OCI-LY7 (cell line): ENCODE measurements around the gene ST6GALNAC1. TPM values are rescaled to one million over a fixed set of nuclear protein-coding genes. Genes with fewer than 3 reads are reported as not detected.
"Not testable (repeated sequence)": the region's sequence is repeated elsewhere in the genome, so short reads cannot be mapped to it uniquely, and the experiment has no call there.

Experiments
- BruUV-seq: library from RNA; stranded (reverse); fragments of 400-500 nt; replicated peaks from 2 replicates; lab custom pipeline; 2021; lab: Mats Ljungman, UMichigan
- CTCF ChIA-PET: fragments of 300-600 bp; sonication (Branson Sonifier 250); formaldehyde crosslinking; loops from one replicate; lab custom pipeline; 2022; ENCODE audit warnings: antibody characterized with exemption; ENCODE audit not compliant: unreplicated experiment; lab: Charles Lee
- POLR2A ChIA-PET: fragments of 300-600 bp; sonication (Branson Sonifier 250); formaldehyde crosslinking; loops from one replicate; lab custom pipeline; 2022; ENCODE audit warnings: antibody characterized with exemption; lab: Charles Lee
- DNase-seq: peaks from one replicate; pipeline ENCODE4 v3.0.0-alpha.2; 2015; ENCODE audit warnings: low spot score
- H2AFZ ChIP-seq: fragments of 200-600 bp; sonication (generic), shearing (Covaris generic); 2 replicates; pipeline ENCODE4 v1.6.1; 2014; ENCODE audit warnings: mild to moderate bottlenecking, antibody characterized with exemption, low read length, moderate library complexity
- H3K27ac ChIP-seq: fragments of 200-600 bp; sonication (generic); 2 replicates; pipeline ENCODE4 v1.5.1; 2014; ENCODE audit warnings: mixed run types, low read depth, mild to moderate bottlenecking, moderate library complexity, low read length, inconsistent platforms; ENCODE audit not compliant: poor library complexity, severe bottlenecking
- H3K36me3 ChIP-seq: fragments of 200-600 bp; sonication (generic); 2 replicates; pipeline ENCODE4 v1.6.1; 2014; ENCODE audit warnings: mild to moderate bottlenecking, antibody characterized with exemption, low read length, moderate library complexity, mixed read lengths; ENCODE audit not compliant: insufficient read depth
- H3K4me1 ChIP-seq: fragments of 200-600 bp; sonication (generic); 2 replicates; pipeline ENCODE4 v1.5.1; 2014; ENCODE audit warnings: mild to moderate bottlenecking, low read length; ENCODE audit not compliant: insufficient read depth, poor library complexity, severe bottlenecking
- H3K4me2 ChIP-seq: fragments of 200-600 bp; sonication (generic); 2 replicates; pipeline ENCODE4 v1.6.1; 2014; ENCODE audit warnings: mild to moderate bottlenecking, low read length
- H3K4me3 ChIP-seq: fragments of 200-600 bp; sonication (generic); 2 replicates; pipeline ENCODE4 v1.5.1; 2014; ENCODE audit warnings: mild to moderate bottlenecking, low read depth, low read length; ENCODE audit not compliant: poor library complexity, severe bottlenecking
- H3K79me2 ChIP-seq: fragments of 200-600 bp; sonication (generic); 2 replicates; pipeline ENCODE4 v1.6.1; 2016; ENCODE audit warnings: low read depth, mild to moderate bottlenecking, low read length, moderate library complexity, mixed read lengths; ENCODE audit not compliant: insufficient read depth
- H3K9me2 ChIP-seq: fragments of 200-600 bp; sonication (generic); 2 replicates; pipeline ENCODE4 v1.6.1; 2016; ENCODE audit warnings: mild to moderate bottlenecking, low read length, mixed read lengths; ENCODE audit not compliant: insufficient read depth
- H3K9me3 ChIP-seq: fragments of 200-600 bp; sonication (generic); 2 replicates; pipeline ENCODE4 v1.6.1; 2014; ENCODE audit warnings: mild to moderate bottlenecking, mixed run types, low read length, mixed read lengths
- H4K20me1 ChIP-seq: fragments of 200-600 bp; sonication (generic); 2 replicates; pipeline ENCODE4 v1.6.1; 2014; ENCODE audit warnings: mild to moderate bottlenecking, antibody characterized with exemption, low read length, moderate library complexity, mixed read lengths; ENCODE audit not compliant: insufficient read depth
- EZH2phosphoT487 ChIP-seq: fragments of 200-600 bp; sonication (generic); IDR thresholded peaks from 2 replicates; pipeline ENCODE4 v1.6.1; 2018; ENCODE audit warnings: low read depth, borderline replicate concordance, mild to moderate bottlenecking, mixed run types, antibody characterized with exemption, low read length, moderate library complexity, mixed read lengths
- intact Hi-C: fragments of 100-400 bp; cut with micrococcal nuclease; formaldehyde crosslinking; loops from one replicate; pipeline ENCODE4 v1.10.0; 2022; ENCODE audit not compliant: unreplicated experiment
- total RNA-seq, 2 experiments: library from RNA; depleted of rRNA in 1 of 2; stranded (reverse); fragments of >200 nt in 1 of 2; shearing (Covaris generic) in 1 of 2; gene quantifications; 2 replicates each; pipeline ENCODE4 v1.2.3, GENCODE V29; 2014 to 2022
- TF ChIP-seq, protein P1 (sequence below): fragments of 200-600 bp; sonication (generic); conservative IDR thresholded peaks from 2 replicates; pipeline ENCODE4 v1.5.1; 2014; ENCODE audit warnings: mild to moderate bottlenecking, antibody characterized with exemption, low read length, moderate library complexity, mixed read lengths

The ST6GALNAC1 gene
- total RNA-seq, 2 experiments from 2014 or later: not detected

DNA sequence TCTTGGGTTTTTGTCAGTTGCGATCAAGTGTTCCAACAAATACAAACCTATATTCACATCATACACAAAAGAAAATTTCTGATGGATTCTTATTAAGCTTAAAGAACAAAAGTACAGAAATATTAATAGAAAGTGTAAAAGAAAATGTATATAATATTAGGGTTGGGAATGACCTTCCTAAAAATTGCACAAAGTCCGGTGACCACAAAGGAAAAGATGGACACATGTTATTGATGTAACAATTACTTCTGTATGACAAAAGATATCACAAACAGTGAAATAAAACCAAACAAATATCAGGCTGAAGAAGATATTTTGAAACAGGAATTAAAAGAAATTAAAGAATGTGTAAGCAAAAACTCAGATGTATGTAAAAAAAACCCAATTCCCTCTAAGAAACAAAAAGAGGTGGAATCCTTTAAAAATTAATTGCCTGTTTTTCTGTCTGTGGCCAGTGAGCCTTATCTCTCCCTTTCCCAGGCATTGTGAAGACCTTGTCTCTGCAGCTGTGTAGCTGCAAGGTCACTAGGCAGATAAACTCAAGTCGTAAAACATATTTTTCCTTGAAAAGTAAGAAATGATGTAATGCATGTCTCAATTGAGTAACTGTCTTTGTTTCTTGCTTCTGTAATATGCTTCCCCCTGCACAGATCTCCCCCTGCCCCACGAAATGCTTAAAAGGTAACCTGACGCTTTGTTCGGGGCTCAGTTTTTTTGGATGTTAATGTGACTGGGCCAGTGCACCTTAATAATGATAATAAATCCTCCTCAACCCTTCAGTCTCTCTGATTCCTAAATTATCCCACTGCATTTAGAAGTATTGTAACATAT lies 2.8 kb downstream of the ST6GALNAC1 start:
- H3K79me2 ChIP-seq: no peaks in the 10 kb centered on the region

DNA sequence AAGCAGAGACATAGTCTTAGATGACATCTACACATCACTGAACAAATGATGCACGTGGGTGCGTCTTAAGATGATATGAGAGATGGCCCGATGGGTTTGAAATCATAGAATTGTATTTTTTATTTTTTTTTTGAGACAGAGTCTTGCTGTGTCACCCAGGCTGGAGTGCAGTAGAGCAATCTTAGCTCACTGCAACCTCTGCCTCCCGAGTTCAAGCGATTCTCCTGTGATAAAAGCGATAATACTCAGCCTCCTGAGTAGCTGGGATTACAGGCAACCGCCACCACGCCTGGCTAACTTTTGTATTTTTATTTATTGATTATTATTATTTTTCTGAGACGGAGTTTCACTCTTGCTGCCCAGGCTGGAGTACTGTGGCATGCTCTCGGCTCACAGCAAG lies 5.3 kb downstream of the ST6GALNAC1 start:
- no peak for TF ChIP-seq EZH2phosphoT487
- TF ChIP-seq, protein P1, sequence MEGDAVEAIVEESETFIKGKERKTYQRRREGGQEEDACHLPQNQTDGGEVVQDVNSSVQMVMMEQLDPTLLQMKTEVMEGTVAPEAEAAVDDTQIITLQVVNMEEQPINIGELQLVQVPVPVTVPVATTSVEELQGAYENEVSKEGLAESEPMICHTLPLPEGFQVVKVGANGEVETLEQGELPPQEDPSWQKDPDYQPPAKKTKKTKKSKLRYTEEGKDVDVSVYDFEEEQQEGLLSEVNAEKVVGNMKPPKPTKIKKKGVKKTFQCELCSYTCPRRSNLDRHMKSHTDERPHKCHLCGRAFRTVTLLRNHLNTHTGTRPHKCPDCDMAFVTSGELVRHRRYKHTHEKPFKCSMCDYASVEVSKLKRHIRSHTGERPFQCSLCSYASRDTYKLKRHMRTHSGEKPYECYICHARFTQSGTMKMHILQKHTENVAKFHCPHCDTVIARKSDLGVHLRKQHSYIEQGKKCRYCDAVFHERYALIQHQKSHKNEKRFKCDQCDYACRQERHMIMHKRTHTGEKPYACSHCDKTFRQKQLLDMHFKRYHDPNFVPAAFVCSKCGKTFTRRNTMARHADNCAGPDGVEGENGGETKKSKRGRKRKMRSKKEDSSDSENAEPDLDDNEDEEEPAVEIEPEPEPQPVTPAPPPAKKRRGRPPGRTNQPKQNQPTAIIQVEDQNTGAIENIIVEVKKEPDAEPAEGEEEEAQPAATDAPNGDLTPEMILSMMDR: no peak
- intact Hi-C loops: no loop called here
- no peaks in the 10 kb centered on the region for H3K9me2 ChIP-seq
- no TSS peak for BruUV-seq
- H3K4me2 ChIP-seq: no peak overlapping the region
- H4K20me1 ChIP-seq: no peaks in the 10 kb centered on the region
- no peaks in the 10 kb centered on the region for H3K36me3 ChIP-seq
- DNase-seq: no peak
- ChIA-PET CTCF (no interaction called here), POLR2A (interaction anchor here (0.6 kb wide), 2 partner anchors 18 to 465 kb away, joined by 3 read pairs; no protein-coding TSS in a partner anchor)
- no peaks in the 10 kb centered on the region for H3K79me2 ChIP-seq
- no peak overlapping the region for H3K27ac ChIP-seq
- no peak overlapping the region for H3K4me3 ChIP-seq
- no peaks in the 10 kb centered on the region for H3K9me3 ChIP-seq
- no peak overlapping the region for H2AFZ ChIP-seq
- no peaks in the 10 kb centered on the region for H3K4me1 ChIP-seq

More for the DNA sequence above, 2.8 kb downstream of the ST6GALNAC1 start:
- Histone ChIP-seq H3K4me1 (no peaks in the 10 kb centered on the region), H3K4me2 (no peak overlapping the region), H3K4me3 (no peak overlapping the region), H2AFZ (no peak overlapping the region), H4K20me1 (no peaks in the 10 kb centered on the region), H3K36me3 (no peaks in the 10 kb centered on the region), H3K9me2 (no peaks in the 10 kb centered on the region), H3K9me3 (no peaks in the 10 kb centered on the region), H3K27ac (no peak overlapping the region)
- ChIA-PET CTCF (no interaction called here), POLR2A (interaction anchor here (0.7 kb wide), 1 partner anchor 429 kb away, joined by 3 read pairs; no protein-coding TSS in a partner anchor)
- no TSS peak for BruUV-seq
- DNase-seq: no peak
- intact Hi-C loops: no loop called here
- TF ChIP-seq EZH2phosphoT487: no peak
- TF ChIP-seq, protein P1: no peak

DNA sequence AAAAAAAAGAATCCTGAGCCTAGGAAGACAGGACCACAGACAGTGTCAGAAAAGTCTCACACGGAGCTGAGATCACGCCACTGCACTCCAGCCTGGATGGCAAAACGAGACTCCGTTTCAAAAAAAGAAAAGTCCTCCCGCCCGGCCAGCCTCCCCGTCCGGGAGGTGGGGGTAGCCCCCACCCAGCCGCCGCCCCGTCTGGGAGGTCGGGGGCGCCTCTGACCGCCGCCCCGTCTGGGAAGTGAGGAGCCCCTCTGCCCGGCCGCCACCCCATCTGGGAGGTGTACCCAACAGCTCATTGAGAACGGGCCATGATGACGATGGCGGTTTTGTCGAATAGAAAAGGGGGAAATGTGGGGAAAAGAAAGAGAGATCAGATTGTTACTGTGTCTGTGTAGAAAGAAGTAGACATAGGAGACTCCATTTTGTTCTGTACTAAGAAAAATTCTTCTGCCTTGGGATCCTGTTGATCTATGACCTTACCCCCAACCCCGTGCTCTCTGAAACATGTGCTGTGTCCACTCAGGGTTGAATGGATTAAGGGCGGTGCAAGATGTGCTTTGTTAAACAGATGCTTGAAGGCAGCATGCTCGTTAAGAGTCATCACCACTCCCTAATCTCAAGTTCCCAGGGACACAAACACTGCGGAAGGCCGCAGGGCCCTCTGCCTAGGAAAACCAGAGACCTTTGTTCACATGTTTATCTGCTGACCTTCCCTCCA lies 6.9 kb downstream of the ST6GALNAC1 start:
- H3K4me3 ChIP-seq, H3K4me2 ChIP-seq, intact Hi-C loops, H2AFZ ChIP-seq, H3K9me2 ChIP-seq, H4K20me1 ChIP-seq, H3K4me1 ChIP-seq, H3K79me2 ChIP-seq, H3K27ac ChIP-seq, DNase-seq, POLR2A ChIA-PET, CTCF ChIA-PET, BruUV-seq, H3K36me3 ChIP-seq, H3K9me3 ChIP-seq: not testable (repeated sequence)
